DMS 273 (cell line): ENCODE measurements around the gene LRRC43.
"Not testable (repeated sequence)": the region's sequence is repeated elsewhere in the genome, so short reads cannot be mapped to it uniquely, and the experiment has no call there.

Experiments
- DNase-seq: peaks from one replicate; lab custom pipeline; 2025; ENCODE audit not compliant: unreplicated experiment; lab: John Stamatoyannopoulos, UW

LRRC43 gene

DNA sequence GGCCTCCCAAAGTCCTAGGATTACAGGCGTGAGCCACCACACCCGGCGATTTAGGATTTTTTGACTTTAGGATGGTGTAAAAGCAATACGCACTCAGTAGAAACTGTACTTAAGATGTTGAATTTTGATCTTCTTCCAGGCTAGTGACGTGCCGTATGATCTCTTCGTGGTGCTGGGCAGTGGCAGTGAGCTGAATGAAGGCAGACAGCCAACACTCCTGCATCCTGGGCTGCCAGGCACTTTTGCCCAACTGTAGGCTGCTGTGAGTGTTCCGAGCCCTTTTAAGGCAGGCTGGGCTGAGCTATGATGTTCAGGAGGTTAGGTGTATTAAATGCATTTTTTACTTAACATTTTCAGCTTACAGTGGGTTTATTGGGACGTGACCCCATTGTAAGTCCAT is 30.2 kb upstream of the LRRC43 start:
- no peak for DNase-seq

DNA sequence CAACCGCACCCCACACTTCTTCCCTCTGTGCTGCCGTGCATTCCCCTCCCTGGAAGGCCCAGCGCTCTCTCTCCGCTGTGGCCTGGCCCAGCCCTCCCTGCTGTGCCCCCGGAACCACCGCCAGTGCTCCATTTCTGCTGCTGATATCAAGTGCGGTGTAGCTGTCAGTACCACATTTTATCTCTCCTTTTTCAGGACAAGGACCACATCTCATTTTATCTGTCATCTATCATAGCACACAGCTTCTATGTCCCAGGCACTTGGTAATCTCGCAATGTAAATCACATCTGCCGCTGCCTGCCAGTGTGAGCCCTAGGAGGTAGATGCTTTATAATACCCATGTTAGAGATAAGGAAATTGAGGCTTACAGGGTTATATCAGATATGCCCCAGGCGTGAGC is 27.2 kb upstream of the LRRC43 start:
- no peak for DNase-seq

DNA sequence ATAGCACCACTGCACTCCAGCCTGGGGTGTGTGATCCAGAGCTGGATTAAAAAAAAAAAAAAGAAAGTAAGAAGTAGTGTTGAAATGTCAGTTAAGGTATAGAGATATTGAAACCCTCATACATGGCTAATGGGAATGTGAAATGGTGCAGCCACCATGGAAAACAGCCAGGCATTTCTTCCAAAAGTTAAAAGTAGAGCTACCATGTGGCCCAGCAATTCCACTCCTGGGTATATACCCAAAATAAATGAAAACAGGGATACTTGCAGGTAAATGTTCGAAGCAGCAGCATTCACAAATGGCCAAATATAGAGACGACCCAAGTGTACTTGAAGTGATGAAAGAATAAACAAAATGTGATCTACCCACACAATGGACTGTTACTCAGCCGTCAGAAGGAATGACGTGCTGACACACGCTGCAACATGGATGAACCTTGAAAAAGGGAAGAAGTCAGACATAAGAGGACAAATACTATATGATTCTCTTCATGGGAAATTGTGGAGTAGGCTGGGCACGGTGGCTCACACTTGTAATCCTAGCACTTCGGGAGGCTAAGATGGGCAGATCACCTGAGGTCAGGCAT is 24.1 kb upstream of the LRRC43 start:
- no peak for DNase-seq

GRCh38 chr12:122159882-122160281 is 23.0 kb upstream of the LRRC43 start:
- DNase-seq: no peak

DNA sequence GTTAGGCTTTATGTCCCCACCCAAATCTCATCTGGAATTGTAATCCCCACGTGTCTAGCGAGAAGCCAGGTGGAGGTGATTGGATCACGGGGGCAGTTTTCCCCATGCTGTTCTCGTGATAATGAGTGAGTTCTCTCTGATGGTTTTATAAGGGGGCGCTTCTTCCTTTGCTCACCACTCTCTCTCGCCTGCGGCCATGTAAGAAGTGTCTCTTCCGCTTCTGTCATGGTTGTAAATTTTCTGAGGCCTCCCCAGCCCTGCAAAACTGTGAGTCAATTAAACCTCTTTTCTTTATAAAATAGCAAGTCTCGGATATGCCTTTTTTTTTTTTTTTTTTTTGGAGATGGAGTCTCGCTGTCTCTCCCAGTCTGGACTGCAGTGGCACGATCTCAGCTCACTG is 22.2 kb upstream of the LRRC43 start:
- DNase-seq: no peak

- no peak for DNase-seq
Observed at GRCh38 chr12:122161682-122162081, 21.2 kb upstream of the LRRC43 start.

GRCh38 chr12:122162976-122163375 is 19.9 kb upstream of the LRRC43 start:
- DNase-seq: no peak

- DNase-seq: no peak
Observed at GRCh38 chr12:122166422-122167349, 16.2 kb upstream of the LRRC43 start.

GRCh38 chr12:122167356-122167925 is 15.5 kb upstream of the LRRC43 start:
- no peak for DNase-seq

DNA sequence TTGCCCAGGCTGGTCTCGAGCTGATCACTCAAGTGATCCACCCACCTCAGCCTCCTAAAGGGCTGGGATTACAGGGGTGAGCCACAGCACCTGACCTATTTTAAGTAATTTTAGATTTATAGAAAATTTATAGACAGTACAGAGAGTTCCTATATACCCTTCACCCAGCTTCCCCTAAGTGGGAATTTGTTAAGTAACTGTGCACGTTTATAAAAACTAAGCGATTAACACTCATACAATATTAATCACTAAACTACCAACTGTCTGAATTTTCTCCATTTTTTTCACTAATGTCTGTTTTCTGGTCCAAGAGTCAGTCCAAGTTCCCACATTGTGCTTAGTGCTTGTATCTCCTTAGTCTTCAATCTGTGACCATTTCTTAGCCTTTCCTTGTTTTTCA is 14.4 kb upstream of the LRRC43 start:
- no peak for DNase-seq

- DNase-seq: no peak
Observed at GRCh38 chr12:122171399-122171798, 11.5 kb upstream of the LRRC43 start.

- DNase-seq: no peak
Observed at GRCh38 chr12:122172262-122172939, 10.5 kb upstream of the LRRC43 start.

DNA sequence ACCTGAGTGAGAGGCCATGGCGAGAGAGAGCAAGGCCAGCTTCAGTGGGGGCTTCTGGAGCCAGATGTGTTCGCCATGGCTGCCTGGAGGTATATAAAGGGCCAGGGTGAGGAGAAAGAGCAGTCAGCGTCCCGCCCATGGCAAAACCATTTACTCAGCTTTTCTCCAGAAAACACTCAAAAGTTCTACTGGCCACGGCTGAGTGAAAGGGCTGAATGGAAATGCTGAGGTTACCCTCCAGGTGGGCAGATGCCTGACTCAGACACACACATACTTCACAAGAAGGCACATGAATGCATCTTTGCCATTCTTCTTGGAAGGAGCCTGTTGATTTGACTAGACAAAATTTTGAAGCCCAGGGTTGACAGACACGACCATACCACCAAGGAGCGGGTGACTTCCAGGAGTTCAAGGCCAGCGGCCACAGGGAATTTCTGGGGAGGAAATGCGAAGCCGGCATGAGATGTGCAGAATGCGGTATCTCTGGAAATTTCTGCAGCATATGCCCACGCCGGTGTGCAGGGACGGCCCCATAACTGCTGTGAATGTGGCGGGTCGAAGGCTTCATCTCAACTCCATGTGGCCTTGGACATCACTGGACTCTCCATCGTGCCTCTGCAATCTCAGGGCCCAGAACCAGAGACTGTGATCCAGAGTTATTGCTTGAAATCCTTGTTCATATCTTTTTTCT is 8.6 kb upstream of the LRRC43 start, which contains the start of gene IL31:
TSS of gene IL31 (minus strand) at position 67 of the 691 bp plus-strand sequence. CDS start at position 18, 49 bp downstream.
- no peak for DNase-seq

DNA sequence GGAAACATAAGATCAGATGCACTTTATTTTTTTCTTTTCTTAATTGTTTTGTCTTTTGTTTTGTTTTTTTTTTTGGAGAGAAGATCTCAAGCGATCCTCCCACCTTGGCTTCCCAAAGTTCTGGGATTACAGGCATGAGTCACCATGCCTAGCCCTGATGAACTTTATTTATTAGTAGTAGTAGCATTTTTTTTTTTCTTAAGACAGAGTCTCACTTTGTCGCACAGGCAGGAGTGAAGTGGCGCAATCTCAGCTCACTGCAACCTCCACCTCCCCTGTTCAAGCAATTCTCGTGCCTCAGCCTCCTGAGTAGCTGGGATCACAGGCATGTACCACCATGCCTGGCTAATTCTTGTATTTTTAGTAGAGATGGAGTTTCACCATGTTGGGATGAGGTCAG is 6.5 kb upstream of the LRRC43 start:
- not testable (repeated sequence) for DNase-seq

DNA sequence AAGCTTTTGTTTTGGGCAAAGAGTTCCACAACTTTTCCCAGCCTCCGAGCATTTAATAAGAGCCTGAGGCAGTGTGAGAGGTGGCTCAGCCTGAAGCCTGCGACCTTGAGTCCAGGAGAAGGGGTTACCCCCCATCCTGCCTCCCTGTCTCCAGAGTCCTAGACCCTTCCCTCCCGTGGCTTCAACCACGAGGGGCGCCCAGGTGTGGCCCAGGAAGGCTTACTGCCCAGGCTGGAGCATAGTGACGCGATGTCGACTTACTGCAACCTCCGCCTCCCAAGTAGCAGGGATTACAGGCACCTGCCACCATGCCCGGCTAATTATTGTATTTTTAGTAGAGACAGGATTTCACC is 641 bp downstream of the LRRC43 start:
- DNase-seq: no peak

DNA sequence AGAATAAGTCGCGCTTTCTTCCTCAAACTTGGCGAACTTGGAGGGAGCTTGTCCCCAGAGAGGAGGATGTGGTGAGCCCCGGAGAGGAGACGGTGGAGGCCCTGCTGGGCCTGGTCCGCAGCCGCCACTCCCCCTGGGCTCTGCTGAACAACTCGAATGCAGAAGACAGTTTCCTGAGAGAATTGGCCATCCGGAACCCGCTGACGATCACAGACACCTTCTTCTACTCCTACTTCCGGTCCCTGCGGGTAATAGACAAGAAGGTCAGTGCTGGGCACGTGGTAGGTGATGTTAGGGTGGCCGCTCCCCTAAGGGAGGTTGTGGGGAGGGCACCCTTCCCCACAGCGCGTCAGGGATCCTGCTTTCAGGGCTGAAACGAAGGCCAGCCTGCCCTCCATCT is 1.6 kb downstream of the LRRC43 start:
- no peak for DNase-seq

DNA sequence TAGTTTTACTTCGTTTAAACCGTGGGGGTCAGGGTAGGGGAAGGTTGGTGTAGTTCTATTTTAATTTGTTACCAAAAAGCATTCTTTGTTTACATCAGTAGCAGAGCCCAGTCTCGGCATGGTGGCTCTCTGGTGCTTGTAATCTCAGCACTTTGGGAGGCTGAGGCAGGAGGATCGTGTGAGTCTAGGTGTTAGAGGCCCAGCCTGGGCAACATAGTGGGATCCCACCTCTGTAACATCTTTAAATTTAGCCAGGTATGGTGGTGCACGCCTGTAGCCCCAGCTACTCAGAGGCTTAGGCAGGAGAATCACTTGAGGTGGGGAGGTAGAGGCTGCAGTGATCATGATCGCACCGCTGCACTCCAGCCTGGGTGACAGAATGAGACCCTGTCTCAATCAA is 2.2 kb downstream of the LRRC43 start:
- no peak for DNase-seq

GRCh38 chr12:122185494-122186082 is 2.7 kb downstream of the LRRC43 start:
- no peak for DNase-seq

GRCh38 chr12:122187466-122187865 is 4.5 kb downstream of the LRRC43 start:
- DNase-seq: no peak

- DNase-seq: no peak
Observed at GRCh38 chr12:122189626-122190475, 6.9 kb downstream of the LRRC43 start.
